Left ventricle myocardium inferior (tissue), 1 donor: ENCODE measurements around the gene ATG5. TPM values are rescaled to one million over a fixed set of nuclear protein-coding genes. Genes with fewer than 3 reads are reported as not detected.
"Not testable (repeated sequence)": the region's sequence is repeated elsewhere in the genome, so short reads cannot be mapped to it uniquely, and the experiment has no call there.

Experiments used
- DNase-seq: peaks from one replicate; pipeline ENCODE4 v3.0.0-alpha.2; 2020
- H3K27ac ChIP-seq: fragments of 200-600 bp; replicated peaks from 2 replicates; pipeline ENCODE4 v1.8.0; 2021
- H3K27me3 ChIP-seq: fragments of 200-600 bp; 2 replicates; pipeline ENCODE4 v1.8.0; 2021; ENCODE audit warnings: low read depth
- H3K36me3 ChIP-seq: fragments of 200-600 bp; 2 replicates; pipeline ENCODE4 v1.8.0; 2021
- H3K4me1 ChIP-seq: fragments of 200-600 bp; 2 replicates; pipeline ENCODE4 v1.8.0; 2021
- H3K4me3 ChIP-seq: fragments of 200-600 bp; 2 replicates; pipeline ENCODE4 v1.8.0; 2021; ENCODE audit warnings: mild to moderate bottlenecking, moderate library complexity
- H3K9me3 ChIP-seq: fragments of 200-600 bp; replicated peaks from 2 replicates; pipeline ENCODE4 v1.8.0; 2021
- intact Hi-C: fragments of 100-400 bp; cut with micrococcal nuclease; formaldehyde crosslinking; loops from one replicate; pipeline ENCODE4 v1.11.0; 2022
- total RNA-seq: library from RNA; stranded (reverse); fragmentation: NEBNext Ultra II Directional; extraction: Animal tissue kit (Norgen Biotek cat#: 25700); gene quantifications from one replicate; pipeline ENCODE4 v1.2.1, GENCODE V29; 2021
- TF ChIP-seq, protein P1 (sequence below): fragments of 200-600 bp; IDR thresholded peaks from 2 replicates; pipeline ENCODE4 v1.8.0; 2021; ENCODE audit warnings: antibody characterized with exemption, mild to moderate bottlenecking, borderline replicate concordance
- donor health status: DM: no; HTN: yes; CAD: no; lungs with severe emphysema.

Gene ATG5
- total RNA-seq, 1 donor from 2014 or later = 18.0 TPM

DNA sequence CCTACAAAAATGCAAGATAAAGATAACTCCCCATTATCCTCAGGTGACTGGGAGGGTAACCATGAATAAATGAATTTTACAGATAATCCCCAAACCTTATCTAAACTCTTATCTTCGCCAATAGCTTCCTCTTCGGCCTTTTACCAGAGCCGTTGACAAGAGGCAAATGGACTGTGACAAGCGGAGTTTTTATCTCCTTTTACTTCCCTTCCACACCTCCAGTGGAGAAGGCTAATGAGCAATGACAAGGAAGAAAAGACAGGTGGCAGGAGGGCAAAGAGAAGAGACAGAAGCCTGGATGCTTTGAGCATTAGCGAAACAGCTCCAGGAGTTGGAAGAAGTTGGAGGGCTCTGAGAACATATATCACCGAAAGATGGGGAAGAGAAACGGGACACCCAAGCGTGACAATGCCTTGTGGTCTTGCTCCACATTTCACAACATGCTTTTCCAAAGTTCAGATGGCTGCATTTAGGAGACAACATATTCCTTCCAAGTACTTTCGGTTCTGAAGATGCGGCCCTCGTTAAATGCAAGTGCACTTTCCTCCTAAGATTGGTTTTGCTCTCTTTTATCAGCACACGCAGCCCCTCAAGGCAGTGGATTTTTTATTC is 170.2 kb downstream of the ATG5 start:
- H3K27me3 ChIP-seq = peaks cover 13% of the 10 kb centered on the region
- H3K27ac ChIP-seq = no peak overlapping the region
- TF ChIP-seq, protein P1, sequence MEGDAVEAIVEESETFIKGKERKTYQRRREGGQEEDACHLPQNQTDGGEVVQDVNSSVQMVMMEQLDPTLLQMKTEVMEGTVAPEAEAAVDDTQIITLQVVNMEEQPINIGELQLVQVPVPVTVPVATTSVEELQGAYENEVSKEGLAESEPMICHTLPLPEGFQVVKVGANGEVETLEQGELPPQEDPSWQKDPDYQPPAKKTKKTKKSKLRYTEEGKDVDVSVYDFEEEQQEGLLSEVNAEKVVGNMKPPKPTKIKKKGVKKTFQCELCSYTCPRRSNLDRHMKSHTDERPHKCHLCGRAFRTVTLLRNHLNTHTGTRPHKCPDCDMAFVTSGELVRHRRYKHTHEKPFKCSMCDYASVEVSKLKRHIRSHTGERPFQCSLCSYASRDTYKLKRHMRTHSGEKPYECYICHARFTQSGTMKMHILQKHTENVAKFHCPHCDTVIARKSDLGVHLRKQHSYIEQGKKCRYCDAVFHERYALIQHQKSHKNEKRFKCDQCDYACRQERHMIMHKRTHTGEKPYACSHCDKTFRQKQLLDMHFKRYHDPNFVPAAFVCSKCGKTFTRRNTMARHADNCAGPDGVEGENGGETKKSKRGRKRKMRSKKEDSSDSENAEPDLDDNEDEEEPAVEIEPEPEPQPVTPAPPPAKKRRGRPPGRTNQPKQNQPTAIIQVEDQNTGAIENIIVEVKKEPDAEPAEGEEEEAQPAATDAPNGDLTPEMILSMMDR = no peak
- no peaks in the 10 kb centered on the region for H3K9me3 ChIP-seq
- DNase-seq = no peak
- intact Hi-C loops = no loop called here
- no peaks in the 10 kb centered on the region for H3K36me3 ChIP-seq
- H3K4me1 ChIP-seq = no peaks in the 10 kb centered on the region
- no peak overlapping the region for H3K4me3 ChIP-seq

DNA sequence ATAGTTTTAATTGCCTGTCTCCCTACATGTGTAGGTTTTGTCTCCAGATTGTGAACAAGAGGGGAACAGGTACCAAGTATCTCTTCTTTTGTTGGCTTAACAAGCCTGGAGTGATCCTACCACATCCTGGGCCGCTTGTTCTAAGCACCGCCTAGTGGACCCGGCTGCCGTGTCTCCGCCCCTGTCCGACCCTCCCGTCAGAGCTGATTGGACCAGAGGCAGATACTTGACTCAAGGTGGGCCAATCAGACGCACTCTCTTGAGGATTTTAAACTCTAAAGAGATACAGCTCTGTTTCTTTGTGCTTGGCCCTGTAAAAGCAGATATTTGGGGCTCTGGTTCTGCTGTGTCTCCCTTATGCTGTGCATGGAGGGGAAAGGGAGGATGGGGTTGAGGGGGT is 171.2 kb downstream of the ATG5 start:
- intact Hi-C loops = no loop called here
- no peak for DNase-seq
- TF ChIP-seq, protein P1 = no peak
- Histone ChIP-seq H3K27me3 (peaks cover 13% of the 10 kb centered on the region), H3K36me3 (no peaks in the 10 kb centered on the region), H3K27ac (no peak overlapping the region), H3K4me1 (no peaks in the 10 kb centered on the region), H3K9me3 (no peaks in the 10 kb centered on the region), H3K4me3 (no peak overlapping the region)

DNA sequence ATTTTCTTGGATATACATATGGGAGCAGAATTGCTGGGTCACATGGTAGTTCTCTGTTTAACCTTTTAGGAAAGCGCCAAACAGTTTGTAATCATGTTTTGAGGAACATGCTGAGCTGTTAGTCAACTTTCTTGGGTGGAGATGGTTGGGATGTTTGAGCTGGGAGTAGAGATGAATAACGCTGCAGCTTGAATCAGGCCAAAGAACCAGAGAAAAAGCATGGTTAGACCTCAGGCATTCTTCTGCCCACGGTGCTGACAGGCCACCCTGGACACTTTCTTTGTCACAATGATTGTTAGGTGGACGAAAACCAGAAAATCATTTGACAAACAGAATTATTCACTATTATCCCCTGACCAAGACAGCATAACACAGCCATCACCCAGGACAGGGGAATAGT is 172.6 kb downstream of the ATG5 start:
- Histone ChIP-seq H3K9me3 (no peaks in the 10 kb centered on the region), H3K27me3 (peaks cover 4% of the 10 kb centered on the region), H3K4me3 (no peak overlapping the region), H3K4me1 (no peaks in the 10 kb centered on the region), H3K36me3 (no peaks in the 10 kb centered on the region), H3K27ac (no peak overlapping the region)
- intact Hi-C loops = no loop called here
- TF ChIP-seq, protein P1 = no peak
- no peak for DNase-seq

DNA sequence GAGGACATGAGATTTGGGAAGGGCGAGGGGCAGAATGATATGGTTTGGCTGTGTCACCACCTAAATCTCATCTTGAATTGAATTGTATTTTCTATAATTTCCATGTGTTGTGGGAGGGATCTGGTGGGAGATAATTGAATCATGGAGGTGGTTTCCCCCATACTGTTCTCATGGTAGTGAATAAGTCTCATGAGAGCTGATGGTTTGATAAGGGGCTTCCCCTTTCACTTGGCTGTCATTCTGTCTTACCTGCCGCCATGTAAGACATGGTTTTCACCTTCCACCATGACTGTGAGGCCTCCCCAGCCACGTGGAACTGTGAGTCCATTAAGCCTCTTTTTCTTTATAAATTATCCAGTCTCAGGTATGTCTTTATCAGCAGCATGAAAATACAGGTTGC is 173.1 kb downstream of the ATG5 start:
- DNase-seq, intact Hi-C loops, H3K27ac ChIP-seq, H3K9me3 ChIP-seq, H3K27me3 ChIP-seq, H3K4me1 ChIP-seq, H3K36me3 ChIP-seq, H3K4me3 ChIP-seq: not testable (repeated sequence)

DNA sequence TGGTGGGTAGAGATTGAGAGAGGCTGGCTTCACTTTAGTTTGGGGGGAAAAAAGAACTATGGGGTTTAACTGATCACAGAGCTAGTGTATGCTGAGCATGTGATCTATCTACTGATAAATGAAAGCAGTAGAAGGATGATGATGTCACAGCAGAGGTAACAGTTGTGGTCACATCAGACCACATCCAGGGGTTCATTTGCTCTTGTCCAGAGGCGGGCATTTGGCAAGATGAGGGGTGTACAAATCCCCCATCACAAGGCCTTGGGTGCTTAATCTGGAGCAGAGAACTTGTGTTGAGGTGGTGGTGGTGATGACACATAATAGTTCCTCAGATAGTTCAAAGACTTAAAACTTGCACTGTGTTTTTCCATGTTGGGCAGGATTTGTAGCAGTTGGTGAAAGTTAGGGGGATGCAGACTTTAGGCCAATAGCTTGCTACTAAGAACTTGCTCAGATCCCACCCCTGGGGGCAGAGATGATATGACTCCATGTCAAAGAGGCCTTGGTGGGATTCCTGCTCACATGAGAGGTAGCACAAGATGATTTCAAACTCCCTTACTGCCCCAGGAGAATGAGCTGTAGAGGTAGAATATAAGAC is 176.0 kb downstream of the ATG5 start:
- no peak for DNase-seq
- TF ChIP-seq, protein P1 = no peak
- no peaks in the 10 kb centered on the region for H3K9me3 ChIP-seq
- no peak overlapping the region for H3K4me3 ChIP-seq
- H3K36me3 ChIP-seq = no peaks in the 10 kb centered on the region
- H3K27me3 ChIP-seq = peaks cover 15% of the 10 kb centered on the region
- intact Hi-C loops = no loop called here
- no peak overlapping the region for H3K27ac ChIP-seq
- H3K4me1 ChIP-seq = no peaks in the 10 kb centered on the region

DNA sequence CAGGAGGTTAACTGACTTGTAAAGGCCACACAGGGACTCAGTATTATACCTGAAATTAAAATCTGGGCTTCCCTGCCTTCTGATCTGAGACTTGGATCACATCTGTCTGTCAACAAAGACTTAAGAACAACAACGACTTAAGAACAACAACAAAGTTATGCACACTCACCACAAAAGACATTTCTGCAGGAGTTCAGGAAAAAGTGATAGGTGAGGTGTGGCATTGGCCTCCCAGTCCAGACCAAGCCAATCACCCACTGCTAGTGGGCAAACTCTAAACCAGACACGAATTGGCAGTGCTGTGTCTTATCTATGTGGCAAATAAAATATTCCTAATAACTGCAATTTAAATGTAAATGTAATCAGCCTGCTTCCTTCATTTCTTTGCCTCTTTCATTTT is 178.1 kb downstream of the ATG5 start:
- Histone ChIP-seq H3K4me1 (no peaks in the 10 kb centered on the region), H3K27ac (no peak overlapping the region), H3K9me3 (no peaks in the 10 kb centered on the region), H3K4me3 (no peak overlapping the region), H3K27me3 (peaks cover 16% of the 10 kb centered on the region), H3K36me3 (no peaks in the 10 kb centered on the region)
- TF ChIP-seq, protein P1 = no peak
- intact Hi-C loops = no loop called here
- DNase-seq = no peak
